ENCODE results near the gene COL1A1.
A peak's percentile ranks its signal among the peaks of the same experiment; 100 is the strongest.

COL1A1 gene

GRCh38 chr17:50170662-50171370 is 30.6 kb downstream of the COL1A1 start:
- DNase-seq, result no peak

- no peak for DNase-seq
Measured at GRCh38 chr17:50169881-50170459, 31.5 kb downstream of the COL1A1 start.

GRCh38 chr17:50169121-50169764 is 32.2 kb downstream of the COL1A1 start:
- DNase-seq, result peak; percentile 56

GRCh38 chr17:50168319-50168718 is 33.1 kb downstream of the COL1A1 start:
- DNase-seq, result no peak

- no peak for DNase-seq
Measured at GRCh38 chr17:50167371-50167770, 34.1 kb downstream of the COL1A1 start.

GRCh38 chr17:50166518-50167181 is 34.8 kb downstream of the COL1A1 start:
- DNase-seq, result no peak

- DNase-seq, result no peak
Measured at GRCh38 chr17:50165867-50166517, 35.4 kb downstream of the COL1A1 start, which contains the start of gene SGCA. Gene SGCA (plus strand): TSS chr17:50166005. CDS start chr17:50166041, 36 bp downstream.

- no peak for DNase-seq
Measured at GRCh38 chr17:50165466-50165865, 36.0 kb downstream of the COL1A1 start.

GRCh38 chr17:50165066-50165465 is 36.4 kb downstream of the COL1A1 start:
- no peak for DNase-seq

- DNase-seq, result no peak
Measured at GRCh38 chr17:50164697-50164988, 36.8 kb downstream of the COL1A1 start.

- no peak for DNase-seq
Measured at GRCh38 chr17:50163843-50164696, 37.4 kb downstream of the COL1A1 start.

- no peak for DNase-seq
Measured at GRCh38 chr17:50162466-50163254, 38.8 kb downstream of the COL1A1 start.

GRCh38 chr17:50161911-50162288 is 39.5 kb downstream of the COL1A1 start:
- no peak for DNase-seq

GRCh38 chr17:50161023-50161910 is 40.2 kb downstream of the COL1A1 start:
- DNase-seq, result peak; percentile 98

GRCh38 chr17:50157891-50158290 is 43.5 kb downstream of the COL1A1 start:
- DNase-seq, result no peak

GRCh38 chr17:50155115-50155819 is 46.2 kb downstream of the COL1A1 start:
- DNase-seq, result peak; percentile 57

GRCh38 chr17:50154604-50155003 is 46.8 kb downstream of the COL1A1 start:
- DNase-seq, result no peak

GRCh38 chr17:50153650-50154575 is 47.5 kb downstream of the COL1A1 start:
- no peak for DNase-seq

GRCh38 chr17:50152736-50153135 is 48.7 kb downstream of the COL1A1 start:
- no peak for DNase-seq
